ENCODE data around the gene C14orf119.

C14orf119 gene

GRCh38 chr14:23066368-23066767 is 28.9 kb upstream of the C14orf119 start:
- H3K27ac ChIP-seq (replicated peaks): no peak overlapping the region
- no peak for DNase-seq (ENCODE audit: low read depth in 1 of 2, low spot score in 1 of 2)
- no peak overlapping the region for H3K4me3 ChIP-seq (replicated peaks; ENCODE audit: insufficient read depth, low read length)
- no peaks in the 10 kb centered on the region for H3K27me3 ChIP-seq (ENCODE audit: insufficient read depth, poor library complexity, severe bottlenecking)
- TF ChIP-seq CTCF (IDR thresholded peaks at IDR 0.05; ENCODE audit: insufficient read depth, low read length) (no peak), SPI1 (IDR thresholded peaks at IDR 0.05; ENCODE audit: borderline replicate concordance, low read depth) (no peak), GABPA (IDR thresholded peaks at IDR 0.05; ENCODE audit: low read depth) (no peak), POLR2AphosphoS5 (IDR thresholded peaks at IDR 0.05; ENCODE audit: low read depth) (no peak), REST (IDR thresholded peaks at IDR 0.05; ENCODE audit: insufficient replicate concordance, low read depth) (no peak)

GRCh38 chr14:23066855-23067744 is 28.2 kb upstream of the C14orf119 start:
- TF ChIP-seq GABPA (IDR thresholded peaks at IDR 0.05; ENCODE audit: low read depth) (no peak), REST (IDR thresholded peaks at IDR 0.05; ENCODE audit: insufficient replicate concordance, low read depth) (no peak), SPI1 (IDR thresholded peaks at IDR 0.05; ENCODE audit: borderline replicate concordance, low read depth) (no peak), CTCF (IDR thresholded peaks at IDR 0.05; ENCODE audit: insufficient read depth, low read length) (no peak), POLR2AphosphoS5 (IDR thresholded peaks at IDR 0.05; ENCODE audit: low read depth) (no peak)
- H3K4me3 ChIP-seq (replicated peaks; ENCODE audit: insufficient read depth, low read length): no peak overlapping the region
- H3K27me3 ChIP-seq (ENCODE audit: insufficient read depth, poor library complexity, severe bottlenecking): no peaks in the 10 kb centered on the region
- DNase-seq (ENCODE audit: low read depth in 1 of 2, low spot score in 1 of 2): no peak
- H3K27ac ChIP-seq (replicated peaks): no peak overlapping the region

- Histone ChIP-seq H3K27me3 (ENCODE audit: insufficient read depth, poor library complexity, severe bottlenecking) (no peaks in the 10 kb centered on the region), H3K27ac (replicated peaks) (peak overlapping the region; percentile 40; the same call in 1 of the 2 replicates), H3K4me3 (replicated peaks; ENCODE audit: insufficient read depth, low read length) (no peak overlapping the region)
- DNase-seq (ENCODE audit: low read depth in 1 of 2, low spot score in 1 of 2): no peak
- TF ChIP-seq REST (IDR thresholded peaks at IDR 0.05; ENCODE audit: insufficient replicate concordance, low read depth) (no peak), POLR2AphosphoS5 (IDR thresholded peaks at IDR 0.05; ENCODE audit: low read depth) (peak; percentile 30; the same call in 1 of the 2 replicates)
Measured at GRCh38 chr14:23067847-23068788, 27.2 kb upstream of the C14orf119 start.
